ENCODE measurements around the gene DNAJB6.

DNA sequence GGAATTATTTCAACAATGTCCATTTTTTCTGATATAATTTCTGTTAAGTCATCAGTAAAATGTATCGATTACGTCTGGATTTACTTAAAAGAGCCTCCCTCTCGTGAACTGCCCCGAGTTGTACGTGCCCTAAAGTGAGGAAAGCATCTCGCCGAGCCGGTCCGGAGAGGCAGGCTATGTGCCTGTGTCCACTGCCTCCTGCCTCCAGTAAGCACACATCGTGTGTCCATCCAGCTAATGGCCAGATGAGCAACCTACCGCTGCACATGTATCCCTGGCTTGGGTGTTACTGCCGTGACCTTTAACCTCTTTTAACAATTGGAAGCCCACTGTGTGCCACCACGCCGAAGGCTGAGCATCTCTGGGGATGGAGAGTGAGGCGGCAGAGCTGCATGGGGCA, 23.2 kb upstream of the DNAJB6 start:
- TF ChIP-seq POLR2AphosphoS5 (IDR thresholded peaks at IDR 0.05; ENCODE audit: low read depth, low read length) (no peak), TAF1 (IDR thresholded peaks at IDR 0.05; ENCODE audit: borderline replicate concordance, insufficient read depth, low read length) (no peak)
